Upper lobe of left lung (tissue), 6 donors: ENCODE results near the gene SCN2A. TPM values are rescaled to one million over a fixed set of nuclear protein-coding genes. Genes with fewer than 3 reads are reported as not detected.
"Not testable (repeated sequence)": the region's sequence is repeated elsewhere in the genome, so short reads cannot be mapped to it uniquely, and the experiment has no call there.

Experiments
- ATAC-seq, 2 donors: fragments of 200-7000 bp; cut with Tn5 transposase; one replicate each; pipeline ENCODE4 v1.9.1; 2022; ENCODE audit warnings: mild to moderate bottlenecking in 2 of 2, moderate library complexity in 2 of 2; ENCODE audit not compliant: low FRiP score in 2 of 2
- DNase-seq, 2 donors: peaks; one replicate each; pipeline ENCODE4 v3.0.0-alpha.2; 2019 to 2020
- H3K27ac ChIP-seq, 4 donors: fragments of 200-600 bp; sonication (generic); one replicate each; pipeline ENCODE4 v1.5.1; 2016 to 2019
- H3K27me3 ChIP-seq, 4 donors: fragments of 200-600 bp; sonication (generic); one replicate each; pipeline ENCODE4 v1.5.1; 2017 to 2019
- H3K36me3 ChIP-seq, 4 donors: fragments of 200-600 bp; sonication (generic); one replicate each; pipeline ENCODE4 v1.5.1; 2016 to 2019
- H3K4me1 ChIP-seq, 4 donors: fragments of 200-600 bp; sonication (generic); one replicate each; pipeline ENCODE4 v1.5.1; 2018 to 2019
- H3K4me3 ChIP-seq, 4 donors: fragments of 200-600 bp; sonication (generic); one replicate each; pipeline ENCODE4 v1.5.1; 2017 to 2019; ENCODE audit warnings: mild to moderate bottlenecking in 2 of 4, moderate library complexity in 1 of 4
- H3K9me3 ChIP-seq, 4 donors: fragments of 200-600 bp; sonication (generic); one replicate each; pipeline ENCODE4 v1.5.1; 2018 to 2019
- CTCF ChIP-seq, 6 experiments: fragments of 450-650 bp in 4 of 6; fragments of 200-600 bp in 2 of 6; sonication (generic) in 2 of 6; IDR thresholded peaks; one replicate each; pipeline ENCODE4 v1.5.1; 2016 to 2019; ENCODE audit warnings: antibody characterized with exemption in 6 of 6
- EP300 ChIP-seq, 4 donors: sonication (generic); formaldehyde crosslinking; IDR thresholded peaks; one replicate each; pipeline ENCODE4 v1.5.1; 2017; ENCODE audit warnings: antibody characterized with exemption in 4 of 4, control low read depth in 2 of 4
- POLR2A ChIP-seq, 4 donors: fragments of 450-650 bp; IDR thresholded peaks; one replicate each; pipeline ENCODE4 v1.5.1; 2016 to 2017; ENCODE audit warnings: antibody characterized with exemption in 4 of 4, mild to moderate bottlenecking in 2 of 4
- POLR2AphosphoS5 ChIP-seq, 2 donors: sonication (generic); formaldehyde crosslinking; IDR thresholded peaks; one replicate each; pipeline ENCODE4 v1.5.1; 2017; ENCODE audit warnings: antibody characterized with exemption in 2 of 2
- WGBS, 2 donors: methylation state at CpG; one replicate each; pipeline ENCODE4 v1.1.5; 2017 to 2018; 5-methylcytosine and 5-hydroxymethylcytosine counted together
- total RNA-seq, 6 donors: library from RNA; depleted of rRNA in 4 of 6; stranded (reverse); fragments of >200 nt in 4 of 6; gene quantifications; one replicate each; pipeline versions ENCODE4 v1.1.0 to v1.2.1, GENCODE V29; 2016 to 2021
- donor health status: DM: no; HTN: no; CAD: no; lungs with moderate emphysema.
- donor health status: DM: no; HTN: yes; CAD: no; lungs with severe emphysema.

Gene SCN2A
- total RNA-seq, 6 donors from 2014 or later, result 0.61 to 1.2 (median 0.97) TPM; not detected in 2

DNA sequence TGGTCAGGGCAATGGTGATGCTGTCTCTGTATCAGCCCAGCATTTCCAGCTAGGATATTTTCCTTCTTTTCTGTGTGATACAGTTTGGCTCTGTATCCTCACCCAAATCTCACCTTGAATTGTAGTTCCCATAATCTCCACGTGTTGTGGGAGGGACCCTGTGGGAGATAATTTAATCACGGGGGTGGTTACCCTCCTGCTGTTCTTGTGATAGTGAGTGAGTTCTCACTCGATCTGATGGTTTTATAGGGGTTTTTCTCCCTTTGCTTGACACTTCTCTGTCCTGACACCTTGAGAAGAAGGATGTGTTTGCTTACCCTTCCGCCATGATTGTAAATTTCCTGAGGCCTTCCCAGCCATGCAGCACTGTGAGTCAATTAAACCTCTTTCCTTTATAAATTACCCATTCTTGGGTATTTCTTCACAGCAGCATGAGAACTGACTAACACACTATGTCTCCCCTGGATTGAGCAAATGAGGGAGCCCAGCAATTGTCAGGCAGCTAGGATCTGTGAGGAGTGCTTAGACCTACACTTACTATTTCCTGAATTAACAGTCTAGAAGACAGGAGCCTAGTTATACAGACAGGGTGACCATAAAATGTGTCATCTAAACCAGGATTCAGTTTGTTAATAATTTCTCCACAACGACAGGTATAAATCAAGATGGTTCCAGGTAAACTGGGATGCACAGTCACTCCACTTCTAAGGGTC, 6.0 kb downstream of the SCN2A start:
- ATAC-seq (no peak), DNase-seq (no peak)
- H3K27me3 ChIP-seq, result no peaks in the 10 kb centered on the region
- H3K27ac ChIP-seq, result no peak overlapping the region
- H3K4me3 ChIP-seq, result no peak overlapping the region
- WGBS, 2 donors, result 45 to 49% methylated on average over 5 of the region's 5 CpGs
- H3K4me1 ChIP-seq, result no peaks in the 10 kb centered on the region
- no peaks in the 10 kb centered on the region for H3K9me3 ChIP-seq
- H3K36me3 ChIP-seq, result no peaks in the 10 kb centered on the region
- no peak for TF ChIP-seq POLR2AphosphoS5 (IDR thresholded peaks at IDR 0.05)

GRCh38 chr2:165248238-165248637, 9.0 kb downstream of the SCN2A start:
- Histone ChIP-seq H3K9me3 (no peaks in the 10 kb centered on the region), H3K27me3 (no peaks in the 10 kb centered on the region), H3K4me3 (no peak overlapping the region), H3K27ac (no peak overlapping the region), H3K36me3 (no peaks in the 10 kb centered on the region), H3K4me1 (no peaks in the 10 kb centered on the region)
- DNase-seq (no peak), ATAC-seq (no peak)
- no peak for TF ChIP-seq CTCF (IDR thresholded peaks at IDR 0.05)
- no peak for TF ChIP-seq EP300 (IDR thresholded peaks at IDR 0.05)
- no peak for TF ChIP-seq POLR2A (IDR thresholded peaks at IDR 0.05)
- no peak for TF ChIP-seq POLR2AphosphoS5 (IDR thresholded peaks at IDR 0.05)
- 56 to 57% methylated on average over 2 of the region's 2 CpGs for WGBS, 2 donors

DNA sequence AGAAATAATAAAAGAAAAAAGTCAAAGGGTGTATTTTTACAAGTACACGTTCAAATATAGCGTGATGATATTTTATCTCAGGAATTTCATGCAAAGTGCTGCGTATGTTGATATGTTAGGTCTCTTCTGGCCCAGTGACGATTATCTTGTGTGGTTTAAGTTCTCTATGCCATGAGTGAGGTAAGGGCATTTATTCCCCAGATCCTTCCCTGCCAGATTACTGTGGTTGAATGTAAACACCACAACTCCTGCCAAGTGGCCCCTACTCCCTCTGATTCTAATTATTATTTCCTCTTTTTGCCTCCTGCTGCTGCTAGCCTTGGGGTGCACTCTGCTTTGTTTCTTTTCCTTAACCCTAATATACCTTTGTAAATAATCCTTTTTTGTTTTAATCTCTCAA, 12.2 kb downstream of the SCN2A start:
- no peaks in the 10 kb centered on the region for H3K27me3 ChIP-seq
- H3K36me3 ChIP-seq, result no peaks in the 10 kb centered on the region
- H3K27ac ChIP-seq, result no peak overlapping the region
- DNase-seq (no peak), ATAC-seq (no peak)
- WGBS, 2 donors, result 61 to 64% methylated on average over 4 of the region's 4 CpGs
- no peak for TF ChIP-seq CTCF (IDR thresholded peaks at IDR 0.05)
- TF ChIP-seq POLR2AphosphoS5 (IDR thresholded peaks at IDR 0.05), result no peak
- TF ChIP-seq POLR2A (IDR thresholded peaks at IDR 0.05), result no peak
- TF ChIP-seq EP300 (IDR thresholded peaks at IDR 0.05), result no peak
- H3K9me3 ChIP-seq, result no peaks in the 10 kb centered on the region
- no peaks in the 10 kb centered on the region for H3K4me1 ChIP-seq
- H3K4me3 ChIP-seq, result no peak overlapping the region

DNA sequence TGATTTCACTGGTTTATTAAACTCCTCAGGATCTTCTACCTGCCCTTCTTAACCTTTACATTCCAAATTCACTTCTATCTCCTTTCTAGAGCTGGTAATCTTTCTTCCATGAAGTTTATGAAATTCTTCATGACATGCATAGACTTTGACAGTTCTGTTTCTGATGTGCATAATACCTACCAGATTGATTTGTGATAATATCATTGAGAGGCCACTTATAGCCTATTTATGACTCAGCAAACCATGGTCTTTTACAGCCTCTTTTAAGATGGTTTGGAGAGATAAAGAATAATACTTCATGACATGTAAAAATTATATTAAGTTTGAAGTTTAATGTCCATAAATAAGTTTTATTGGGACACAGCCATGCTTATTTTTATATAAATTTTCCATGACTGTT, 14.0 kb downstream of the SCN2A start:
- Histone ChIP-seq H3K27ac (no peak overlapping the region), H3K4me3 (no peak overlapping the region), H3K36me3 (no peaks in the 10 kb centered on the region), H3K27me3 (no peaks in the 10 kb centered on the region), H3K4me1 (no peaks in the 10 kb centered on the region), H3K9me3 (no peaks in the 10 kb centered on the region)
- DNase-seq (no peak), ATAC-seq (no peak)
- TF ChIP-seq POLR2A (IDR thresholded peaks at IDR 0.05), result no peak
- TF ChIP-seq EP300 (IDR thresholded peaks at IDR 0.05), result no peak
- TF ChIP-seq CTCF (IDR thresholded peaks at IDR 0.05), result no peak
- TF ChIP-seq POLR2AphosphoS5 (IDR thresholded peaks at IDR 0.05), result no peak

GRCh38 chr2:165256618-165257017, 17.4 kb downstream of the SCN2A start:
- H3K27me3 ChIP-seq, result no peaks in the 10 kb centered on the region
- H3K27ac ChIP-seq, result no peak overlapping the region
- H3K9me3 ChIP-seq, result no peaks in the 10 kb centered on the region
- H3K4me1 ChIP-seq, result no peaks in the 10 kb centered on the region
- 91 to 94% methylated on average over 2 of the region's 2 CpGs for WGBS, 2 donors
- ATAC-seq (no peak), DNase-seq (no peak)
- no peak overlapping the region for H3K4me3 ChIP-seq
- TF ChIP-seq EP300 (IDR thresholded peaks at IDR 0.05), result no peak
- no peak for TF ChIP-seq CTCF (IDR thresholded peaks at IDR 0.05)
- no peak for TF ChIP-seq POLR2AphosphoS5 (IDR thresholded peaks at IDR 0.05)
- no peak for TF ChIP-seq POLR2A (IDR thresholded peaks at IDR 0.05)
- no peaks in the 10 kb centered on the region for H3K36me3 ChIP-seq

- DNase-seq, H3K9me3 ChIP-seq, H3K4me3 ChIP-seq, H3K27ac ChIP-seq, H3K36me3 ChIP-seq, H3K4me1 ChIP-seq, ATAC-seq, H3K27me3 ChIP-seq: not testable (repeated sequence)
- WGBS, 2 donors, result 95 to 96% methylated on average over 2 of the region's 2 CpGs
Observed at GRCh38 chr2:165260347-165260746, 21.1 kb downstream of the SCN2A start.
